ENCODE measurements around the gene MID1IP1. TPM values are rescaled to one million over a fixed set of nuclear protein-coding genes. Genes with fewer than 3 reads are reported as not detected.

The MID1IP1 gene
- polyA plus RNA-seq, 1 donor from 2014 or later: 8.2 TPM

DNA sequence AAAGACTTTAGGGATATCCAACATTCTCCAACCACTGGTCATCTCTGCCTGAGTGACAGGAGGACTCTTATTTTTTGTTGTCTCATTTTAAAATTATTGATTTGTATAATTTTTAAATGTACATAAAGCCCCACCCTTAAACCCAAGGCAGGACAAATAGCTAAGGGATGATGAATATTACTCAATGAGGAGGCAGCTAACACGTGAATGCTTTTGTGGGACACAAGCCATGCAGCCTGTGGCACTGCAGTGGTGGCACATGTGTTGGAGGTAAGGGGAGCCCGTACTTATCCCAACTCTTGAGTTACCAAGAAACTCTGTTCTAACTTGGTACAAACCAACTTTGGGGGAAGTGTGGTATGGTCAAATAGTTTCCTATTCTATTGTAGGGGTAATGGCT is 19.5 kb downstream of the MID1IP1 start:
- Histone ChIP-seq H3F3A (ENCODE audit: insufficient read depth, low read length, poor library complexity, severe bottlenecking) (no peaks in the 10 kb centered on the region), H3K36me3 (ENCODE audit: insufficient read depth, low read length) (no peaks in the 10 kb centered on the region), H3K4me3 (ENCODE audit: low read length) (no peak overlapping the region), H4K20me1 (ENCODE audit: insufficient read depth) (no peaks in the 10 kb centered on the region), H3K79me2 (replicated peaks; ENCODE audit: insufficient read depth, low read length) (no peaks in the 10 kb centered on the region), H3K4me2 (ENCODE audit: low read length) (no peak overlapping the region), H3K9me3 (ENCODE audit: low read length) (no peaks in the 10 kb centered on the region), H2AFZ (ENCODE audit: low read depth, low read length) (no peak overlapping the region), H3K27ac (ENCODE audit: low read length) (no peak overlapping the region), H3K9ac (ENCODE audit: low read length) (no peak overlapping the region), H3K27me3 (ENCODE audit: insufficient read depth, low read depth, low read length) (no peaks in the 10 kb centered on the region), H3K9me2 (ENCODE audit: insufficient read depth, low read length) (no peaks in the 10 kb centered on the region)
- TF ChIP-seq SMC3 (conservative IDR thresholded peaks at IDR 0.05; ENCODE audit: poor library complexity) (no peak), EP300 (conservative IDR thresholded peaks at IDR 0.05; ENCODE audit: poor library complexity, severe bottlenecking) (no peak), EZH2 (IDR thresholded peaks at IDR 0.05; ENCODE audit: borderline replicate concordance, insufficient read depth, low read length, poor library complexity, severe bottlenecking) (no peak), RAD21 (conservative IDR thresholded peaks at IDR 0.05) (no peak)
- TF ChIP-seq, protein P1, sequence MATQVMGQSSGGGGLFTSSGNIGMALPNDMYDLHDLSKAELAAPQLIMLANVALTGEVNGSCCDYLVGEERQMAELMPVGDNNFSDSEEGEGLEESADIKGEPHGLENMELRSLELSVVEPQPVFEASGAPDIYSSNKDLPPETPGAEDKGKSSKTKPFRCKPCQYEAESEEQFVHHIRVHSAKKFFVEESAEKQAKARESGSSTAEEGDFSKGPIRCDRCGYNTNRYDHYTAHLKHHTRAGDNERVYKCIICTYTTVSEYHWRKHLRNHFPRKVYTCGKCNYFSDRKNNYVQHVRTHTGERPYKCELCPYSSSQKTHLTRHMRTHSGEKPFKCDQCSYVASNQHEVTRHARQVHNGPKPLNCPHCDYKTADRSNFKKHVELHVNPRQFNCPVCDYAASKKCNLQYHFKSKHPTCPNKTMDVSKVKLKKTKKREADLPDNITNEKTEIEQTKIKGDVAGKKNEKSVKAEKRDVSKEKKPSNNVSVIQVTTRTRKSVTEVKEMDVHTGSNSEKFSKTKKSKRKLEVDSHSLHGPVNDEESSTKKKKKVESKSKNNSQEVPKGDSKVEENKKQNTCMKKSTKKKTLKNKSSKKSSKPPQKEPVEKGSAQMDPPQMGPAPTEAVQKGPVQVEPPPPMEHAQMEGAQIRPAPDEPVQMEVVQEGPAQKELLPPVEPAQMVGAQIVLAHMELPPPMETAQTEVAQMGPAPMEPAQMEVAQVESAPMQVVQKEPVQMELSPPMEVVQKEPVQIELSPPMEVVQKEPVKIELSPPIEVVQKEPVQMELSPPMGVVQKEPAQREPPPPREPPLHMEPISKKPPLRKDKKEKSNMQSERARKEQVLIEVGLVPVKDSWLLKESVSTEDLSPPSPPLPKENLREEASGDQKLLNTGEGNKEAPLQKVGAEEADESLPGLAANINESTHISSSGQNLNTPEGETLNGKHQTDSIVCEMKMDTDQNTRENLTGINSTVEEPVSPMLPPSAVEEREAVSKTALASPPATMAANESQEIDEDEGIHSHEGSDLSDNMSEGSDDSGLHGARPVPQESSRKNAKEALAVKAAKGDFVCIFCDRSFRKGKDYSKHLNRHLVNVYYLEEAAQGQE (IDR thresholded peaks at IDR 0.05; ENCODE audit: borderline replicate concordance): no peak

DNA sequence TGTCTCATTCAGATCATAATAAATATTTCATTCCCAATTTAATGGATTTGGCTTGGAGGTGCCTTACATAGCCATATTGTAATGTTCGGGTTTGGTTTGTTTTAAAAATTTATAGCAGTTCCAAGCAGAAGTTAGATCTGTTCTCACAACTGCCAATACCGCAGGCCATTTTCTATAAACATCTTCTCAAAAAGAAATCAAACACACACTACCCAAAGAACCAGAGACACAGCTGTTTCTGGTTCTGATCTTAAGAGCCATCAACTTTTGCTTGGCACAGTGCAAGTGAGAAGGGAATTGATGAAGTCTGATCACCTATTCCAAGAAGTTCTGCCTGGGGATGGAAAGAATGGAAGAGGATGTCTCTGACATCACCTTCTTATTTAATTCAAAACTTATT is 22.9 kb downstream of the MID1IP1 start:
- Histone ChIP-seq H3K9me2 (ENCODE audit: insufficient read depth, low read length) (no peaks in the 10 kb centered on the region), H3K4me3 (ENCODE audit: low read length) (no peak overlapping the region), H2AFZ (ENCODE audit: low read depth, low read length) (no peak overlapping the region), H3K36me3 (ENCODE audit: insufficient read depth, low read length) (no peaks in the 10 kb centered on the region), H3K9me3 (ENCODE audit: low read length) (no peaks in the 10 kb centered on the region), H4K20me1 (ENCODE audit: insufficient read depth) (no peaks in the 10 kb centered on the region), H3K9ac (ENCODE audit: low read length) (no peak overlapping the region), H3K27me3 (ENCODE audit: insufficient read depth, low read depth, low read length) (no peaks in the 10 kb centered on the region), H3K27ac (ENCODE audit: low read length) (no peak overlapping the region), H3K79me2 (replicated peaks; ENCODE audit: insufficient read depth, low read length) (no peaks in the 10 kb centered on the region), H3F3A (ENCODE audit: insufficient read depth, low read length, poor library complexity, severe bottlenecking) (no peaks in the 10 kb centered on the region), H3K4me2 (ENCODE audit: low read length) (no peak overlapping the region)
- no peak for TF ChIP-seq RAD21 (conservative IDR thresholded peaks at IDR 0.05)
- no peak for TF ChIP-seq POLR2AphosphoS5 (IDR thresholded peaks at IDR 0.05)
- no peak for TF ChIP-seq EP300 (conservative IDR thresholded peaks at IDR 0.05; ENCODE audit: poor library complexity, severe bottlenecking)

DNA sequence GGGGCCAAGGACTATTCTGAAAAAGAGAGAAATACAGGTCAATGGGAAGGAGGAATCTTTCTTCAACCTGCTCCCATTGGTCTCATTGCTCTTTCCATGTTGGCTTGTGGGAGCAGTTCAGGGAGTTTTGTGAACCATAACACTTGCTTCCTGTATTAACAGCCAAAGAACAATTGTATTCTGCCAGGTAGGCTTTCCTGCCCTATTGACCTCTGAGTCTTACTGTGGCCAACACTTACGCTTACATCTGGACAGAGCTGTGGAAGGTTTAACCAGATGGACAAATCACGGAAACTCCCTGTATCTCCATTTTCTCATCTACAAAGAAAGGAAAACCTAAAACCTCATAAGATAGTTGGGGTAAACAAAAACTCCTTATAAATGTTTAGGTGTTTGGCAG is 30.7 kb downstream of the MID1IP1 start:
- H4K20me1 ChIP-seq (ENCODE audit: insufficient read depth): no peaks in the 10 kb centered on the region
- H3K27me3 ChIP-seq (ENCODE audit: insufficient read depth, low read depth, low read length): no peaks in the 10 kb centered on the region
- no peak overlapping the region for H3K27ac ChIP-seq (ENCODE audit: low read length)
- no peaks in the 10 kb centered on the region for H3K79me2 ChIP-seq (replicated peaks; ENCODE audit: insufficient read depth, low read length)
- no peak overlapping the region for H3K4me2 ChIP-seq (ENCODE audit: low read length)
- no peak overlapping the region for H2AFZ ChIP-seq (ENCODE audit: low read depth, low read length)
- H3K9me2 ChIP-seq (ENCODE audit: insufficient read depth, low read length): no peaks in the 10 kb centered on the region
- H3K36me3 ChIP-seq (ENCODE audit: insufficient read depth, low read length): no peaks in the 10 kb centered on the region
- H3K4me3 ChIP-seq (ENCODE audit: low read length): no peak overlapping the region
- TF ChIP-seq TAF1 (IDR thresholded peaks at IDR 0.05; ENCODE audit: low read depth) (no peak), POLR2AphosphoS5 (IDR thresholded peaks at IDR 0.05) (no peak), MXI1 (conservative IDR thresholded peaks at IDR 0.05; ENCODE audit: poor library complexity, severe bottlenecking) (no peak), RAD21 (conservative IDR thresholded peaks at IDR 0.05) (no peak), EP300 (conservative IDR thresholded peaks at IDR 0.05; ENCODE audit: poor library complexity, severe bottlenecking) (no peak), EZH2 (IDR thresholded peaks at IDR 0.05; ENCODE audit: borderline replicate concordance, insufficient read depth, low read length, poor library complexity, severe bottlenecking) (no peak), SMC3 (conservative IDR thresholded peaks at IDR 0.05; ENCODE audit: poor library complexity) (no peak)
- TF ChIP-seq, protein P2, sequence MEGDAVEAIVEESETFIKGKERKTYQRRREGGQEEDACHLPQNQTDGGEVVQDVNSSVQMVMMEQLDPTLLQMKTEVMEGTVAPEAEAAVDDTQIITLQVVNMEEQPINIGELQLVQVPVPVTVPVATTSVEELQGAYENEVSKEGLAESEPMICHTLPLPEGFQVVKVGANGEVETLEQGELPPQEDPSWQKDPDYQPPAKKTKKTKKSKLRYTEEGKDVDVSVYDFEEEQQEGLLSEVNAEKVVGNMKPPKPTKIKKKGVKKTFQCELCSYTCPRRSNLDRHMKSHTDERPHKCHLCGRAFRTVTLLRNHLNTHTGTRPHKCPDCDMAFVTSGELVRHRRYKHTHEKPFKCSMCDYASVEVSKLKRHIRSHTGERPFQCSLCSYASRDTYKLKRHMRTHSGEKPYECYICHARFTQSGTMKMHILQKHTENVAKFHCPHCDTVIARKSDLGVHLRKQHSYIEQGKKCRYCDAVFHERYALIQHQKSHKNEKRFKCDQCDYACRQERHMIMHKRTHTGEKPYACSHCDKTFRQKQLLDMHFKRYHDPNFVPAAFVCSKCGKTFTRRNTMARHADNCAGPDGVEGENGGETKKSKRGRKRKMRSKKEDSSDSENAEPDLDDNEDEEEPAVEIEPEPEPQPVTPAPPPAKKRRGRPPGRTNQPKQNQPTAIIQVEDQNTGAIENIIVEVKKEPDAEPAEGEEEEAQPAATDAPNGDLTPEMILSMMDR (IDR thresholded peaks at IDR 0.05; ENCODE audit: poor library complexity, severe bottlenecking): no peak
- TF ChIP-seq, protein P1 (IDR thresholded peaks at IDR 0.05; ENCODE audit: borderline replicate concordance): no peak
- no peak overlapping the region for H3K9ac ChIP-seq (ENCODE audit: low read length)
- H3K9me3 ChIP-seq (ENCODE audit: low read length): no peaks in the 10 kb centered on the region
- H3F3A ChIP-seq (ENCODE audit: insufficient read depth, low read length, poor library complexity, severe bottlenecking): no peaks in the 10 kb centered on the region

Data from neural cell (in vitro differentiated cells).